IMR-90 (cell line): ENCODE results near the gene AKAP13. TPM values are rescaled to one million over a fixed set of nuclear protein-coding genes. Genes with fewer than 3 reads are reported as not detected.
A peak's percentile ranks its signal among the peaks of the same experiment; 100 is the strongest.

ENCODE experiments used
- ATAC-seq: fragments of 200-7000 bp; cut with Tn5 transposase; 2 replicates; pipeline ENCODE4 v1.9.1; 2020; ENCODE audit warnings: low read depth, mild to moderate bottlenecking, moderate library complexity
- BruUV-seq: library from RNA; stranded (reverse); fragments of 400-500 nt; replicated peaks from 2 replicates; lab custom pipeline; 2021; lab: Mats Ljungman, UMichigan
- CTCF ChIA-PET: fragments of 300-600 bp; formaldehyde crosslinking; extraction: SDS; loops from one replicate; lab custom pipeline; 2021; ENCODE audit warnings: antibody characterized with exemption; lab: Yijun Ruan, JAX
- POLR2A ChIA-PET: fragments of 300-600 bp; sonication (Branson Sonifier 250); formaldehyde crosslinking; loops from one replicate; lab custom pipeline; 2022; ENCODE audit warnings: antibody characterized with exemption; ENCODE audit not compliant: unreplicated experiment; lab: Charles Lee
- DNase-seq: peaks from one replicate; pipeline ENCODE4 v3.0.0; 2013
- H2AFZ ChIP-seq: replicated peaks from 2 replicates; pipeline ENCODE3; 2013; ENCODE audit warnings: low read length, mild to moderate bottlenecking; ENCODE audit not compliant: poor library complexity
- H2AK5ac ChIP-seq: 2 replicates; pipeline ENCODE4 v1.6.1; 2013; ENCODE audit warnings: low read depth, low read length, inconsistent platforms
- H2AK9ac ChIP-seq: replicated peaks from 2 replicates; pipeline ENCODE3; 2013; ENCODE audit warnings: mild to moderate bottlenecking, low read depth, low read length, moderate library complexity; ENCODE audit not compliant: poor library complexity
- H2BK120ac ChIP-seq: 2 replicates; pipeline ENCODE4 v1.6.1; 2013; ENCODE audit warnings: low read depth, low read length, inconsistent platforms
- H2BK15ac ChIP-seq: 3 replicates; pipeline ENCODE4 v1.6.1; 2013; ENCODE audit warnings: low read depth, low read length, inconsistent platforms
- H2BK20ac ChIP-seq: 2 replicates; pipeline ENCODE4 v1.6.1; 2013; ENCODE audit warnings: low read depth, mild to moderate bottlenecking, inconsistent platforms, low read length, moderate library complexity
- H2BK5ac ChIP-seq: 2 replicates; pipeline ENCODE4 v1.6.1; 2013; ENCODE audit warnings: mild to moderate bottlenecking, low read depth, low read length, inconsistent platforms; ENCODE audit not compliant: poor library complexity, severe bottlenecking
- H3K14ac ChIP-seq: replicated peaks from 2 replicates; pipeline ENCODE4 v1.6.1; 2013; ENCODE audit warnings: low read depth, low read length, inconsistent platforms
- H3K18ac ChIP-seq: 2 replicates; pipeline ENCODE4 v1.6.1; 2013; ENCODE audit warnings: low read depth, low read length, control low read depth
- H3K23ac ChIP-seq: 2 replicates; pipeline ENCODE4 v1.6.1; 2013; ENCODE audit warnings: low read depth, low read length, inconsistent platforms
- H3K27ac ChIP-seq: 2 replicates; pipeline ENCODE4 v1.5.1; 2013; ENCODE audit warnings: mild to moderate bottlenecking, control low read depth, low read length; ENCODE audit not compliant: insufficient read depth
- H3K27me3 ChIP-seq: 2 replicates; pipeline ENCODE4 v1.6.1; 2013; ENCODE audit warnings: low read length; ENCODE audit not compliant: control insufficient read depth, insufficient read depth
- H3K36me3 ChIP-seq: 2 replicates; pipeline ENCODE4 v1.6.1; 2013; ENCODE audit warnings: low read length, mixed read lengths; ENCODE audit not compliant: control insufficient read depth, insufficient read depth
- H3K4ac ChIP-seq: 2 replicates; pipeline ENCODE4 v1.6.1; 2013; ENCODE audit warnings: low read depth, low read length, inconsistent platforms
- H3K4me1 ChIP-seq: 2 replicates; pipeline ENCODE4 v1.6.1; 2013; ENCODE audit warnings: low read length, mixed read lengths; ENCODE audit not compliant: control insufficient read depth, insufficient read depth
- H3K4me2 ChIP-seq: 2 replicates; pipeline ENCODE4 v1.6.1; 2013; ENCODE audit warnings: low read depth, mild to moderate bottlenecking, control low read depth, low read length, moderate library complexity
- H3K4me3 ChIP-seq: 2 replicates; pipeline ENCODE4 v1.5.1; 2013; ENCODE audit warnings: low read depth, mild to moderate bottlenecking, control low read depth, low read length, moderate library complexity; ENCODE audit not compliant: insufficient read depth
- H3K56ac ChIP-seq: 2 replicates; pipeline ENCODE4 v1.6.1; 2013; ENCODE audit warnings: low read length, inconsistent platforms; ENCODE audit not compliant: insufficient read depth; ENCODE audit errors: extremely low read depth
- H3K79me1 ChIP-seq, 2 experiments: 2 replicates each; pipeline ENCODE4 v1.6.1; 2013; ENCODE audit warnings: low read length in 2 of 2, inconsistent platforms in 1 of 2, low read depth in 1 of 2
- H3K9ac ChIP-seq: 2 replicates; pipeline ENCODE4 v1.6.1; 2013; ENCODE audit warnings: low read depth, low read length, control low read depth
- H3K9me1 ChIP-seq: 2 replicates; pipeline ENCODE4 v1.6.1; 2013; ENCODE audit warnings: low read length, inconsistent platforms; ENCODE audit not compliant: insufficient read depth
- H3K9me3 ChIP-seq: 2 replicates; pipeline ENCODE4 v1.6.1; 2013; ENCODE audit warnings: low read length; ENCODE audit not compliant: control insufficient read depth, insufficient read depth
- H4K20me1 ChIP-seq: 2 replicates; pipeline ENCODE4 v1.6.1; 2013; ENCODE audit warnings: low read length, inconsistent platforms; ENCODE audit not compliant: insufficient read depth
- H4K5ac ChIP-seq: 2 replicates; pipeline ENCODE4 v1.6.1; 2013; ENCODE audit warnings: mild to moderate bottlenecking, low read depth, low read length, control low read depth
- H4K8ac ChIP-seq, 2 experiments: 2 replicates each; pipeline ENCODE4 v1.6.1; 2013; ENCODE audit warnings: low read depth in 2 of 2, low read length in 2 of 2, control low read depth in 1 of 2, inconsistent platforms in 1 of 2
- H4K91ac ChIP-seq: 2 replicates; pipeline ENCODE4 v1.6.1; 2013; ENCODE audit warnings: low read depth, low read length, inconsistent platforms; ENCODE audit not compliant: insufficient read depth
- BHLHE40 ChIP-seq: fragments of 150-350 bp; IDR thresholded peaks from 2 replicates; pipeline ENCODE4 v1.6.1; 2016; ENCODE audit warnings: mild to moderate bottlenecking, low read depth, low read length
- CEBPB ChIP-seq: IDR thresholded peaks from 2 replicates; pipeline ENCODE4 v1.6.1; 2012; ENCODE audit warnings: low read depth, low read length, improper control_type of control experiment
- MAFK ChIP-seq: IDR thresholded peaks from 2 replicates; pipeline ENCODE4 v1.6.1; 2012; ENCODE audit warnings: low read depth, low read length, improper control_type of control experiment
- RCOR1 ChIP-seq: IDR thresholded peaks from 2 replicates; pipeline ENCODE4 v1.6.1; 2012; ENCODE audit warnings: mild to moderate bottlenecking, low read length, improper control_type of control experiment; ENCODE audit not compliant: insufficient replicate concordance
- RFX5 ChIP-seq: IDR thresholded peaks from 2 replicates; pipeline ENCODE4 v1.8.0; 2012; ENCODE audit warnings: low read depth, mild to moderate bottlenecking, low read length, moderate library complexity
- WGBS, 2 experiments: methylation state at CpG; one replicate each; pipeline versions ENCODE4 v1.1.5 to v1.1.7; 2013; ENCODE audit warnings: missing lambda C conversion rate in 2 of 2; ENCODE audit not compliant: insufficient read length in 1 of 2; ENCODE audit errors: extremely low coverage in 2 of 2; 5-methylcytosine and 5-hydroxymethylcytosine counted together
- dilution Hi-C: fragments of 300-500 bp; cut with HindIII; formaldehyde crosslinking; loops from one replicate; pipeline ENCODE4 v1.14.3; 2018; ENCODE audit warnings: low sequenced_read_pairs; ENCODE audit not compliant: unreplicated experiment
- in situ Hi-C: fragments of 300-500 bp; cut with MboI; formaldehyde crosslinking; loops from 3 replicates; pipeline ENCODE4 v1.14.3; 2019; ENCODE audit warnings: low sequenced_read_pairs, inconsistent platforms, mixed read lengths
- intact Hi-C: fragments of 100-400 bp; cut with micrococcal nuclease; formaldehyde crosslinking; loops from 2 replicates; pipeline ENCODE4 v1.10.0; 2022
- polyA plus RNA-seq, 3 experiments: library from polyadenylated mRNA; depleted of rRNA; stranded (reverse); fragments of >200 nt; gene quantifications; 2 replicates each; pipeline ENCODE4 v1.2.3, GENCODE V29; 2012; ENCODE audit warnings: low replicate concordance in 1 of 3
- total RNA-seq: library from RNA; depleted of rRNA; stranded (reverse); fragments of >200 nt; gene quantifications from 2 replicates; pipeline ENCODE4 v1.2.3, GENCODE V29; 2012

AKAP13 gene
- total and polyA plus RNA-seq, 2 of the 4 experiments (the other 2 are of a cell fraction): 10.4 to 46.4 TPM

- Histone ChIP-seq H3K4ac (no peak overlapping the region), H3K18ac (no peak overlapping the region), H4K20me1 (no peaks in the 10 kb centered on the region), H4K8ac (no peak overlapping the region), H2BK120ac (no peak overlapping the region), H3K23ac (no peak overlapping the region), H3K27me3 (no peaks in the 10 kb centered on the region), H3K27ac (no peak overlapping the region), H3K14ac (no peak overlapping the region), H2BK20ac (no peak overlapping the region), H2BK5ac (no peak overlapping the region), H3K9me3 (no peaks in the 10 kb centered on the region), H4K91ac (no peak overlapping the region), H3K56ac (no peak overlapping the region), H3K9ac (no peak overlapping the region), H2AK5ac (no peak overlapping the region), H3K9me1 (0 out of 2 replicates have a peak, but pooled peaks cover 4% of the 10 kb centered on the region), H2AK9ac (no peak overlapping the region), H3K36me3 (0 out of 2 replicates have a peak, but pooled peaks cover 2% of the 10 kb centered on the region), H3K79me1 (peaks cover 8 to 16% of the 10 kb centered on the region in 2 experiments; a peak in 3 of 4 replicates), H2AFZ (no peak overlapping the region), H3K4me2 (no peak overlapping the region), H3K4me1 (no peaks in the 10 kb centered on the region), H4K5ac (no peak overlapping the region), H2BK15ac (no peak overlapping the region), H3K4me3 (no peak overlapping the region)
- peak; percentile 17 for DNase-seq
- dilution Hi-C loops: no loop called here
- in situ Hi-C loops: no loop called here
- TF ChIP-seq RFX5 (no peak), MAFK (no peak), CEBPB (peak; percentile 14; the same call in 1 of the 2 replicates), RCOR1 (no peak), BHLHE40 (no peak)
- POLR2A ChIA-PET: no interaction called here
- ATAC-seq: no peak
- intact Hi-C loops: no loop called here
- WGBS, 2 experiments: no CpG with 5 or more reads among the region's 3 CpGs
- BruUV-seq: no TSS peak
- CTCF ChIA-PET: no interaction called here
These were observed 170.9 kb downstream of the AKAP13 start for GRCh38 chr15:85551221-85551832.
